Glutamatergic neuron (in vitro differentiated cells): ENCODE measurements around the gene PACSIN3. TPM values are rescaled to one million over a fixed set of nuclear protein-coding genes. Genes with fewer than 3 reads are reported as not detected.

ENCODE experiments used
- DNase-seq: peaks from one replicate; pipeline ENCODE4 v3.0.0; 2022
- H3K27ac Mint-ChIP-seq: one replicate; pipeline ENCODE4 v1.8.0; 2020; ENCODE audit warnings: mild to moderate bottlenecking, mixed read lengths, inconsistent platforms; ENCODE audit not compliant: unreplicated experiment
- H3K27me3 Mint-ChIP-seq: one replicate; pipeline ENCODE4 v1.8.0; 2020; ENCODE audit warnings: mild to moderate bottlenecking, moderate library complexity, mixed read lengths, inconsistent platforms; ENCODE audit not compliant: unreplicated experiment
- H3K36me3 Mint-ChIP-seq: one replicate; pipeline ENCODE4 v1.8.0; 2020; ENCODE audit warnings: mild to moderate bottlenecking, mixed read lengths, inconsistent platforms; ENCODE audit not compliant: unreplicated experiment
- H3K4me1 Mint-ChIP-seq: one replicate; pipeline ENCODE4 v1.8.0; 2020; ENCODE audit warnings: mild to moderate bottlenecking, low read depth, mixed read lengths, inconsistent platforms; ENCODE audit not compliant: unreplicated experiment
- H3K4me3 Mint-ChIP-seq: one replicate; pipeline ENCODE4 v1.8.0; 2020; ENCODE audit warnings: mild to moderate bottlenecking, mixed read lengths, inconsistent platforms; ENCODE audit not compliant: unreplicated experiment
- H3K9me3 Mint-ChIP-seq: one replicate; pipeline ENCODE4 v1.8.0; 2020; ENCODE audit warnings: mild to moderate bottlenecking, moderate library complexity, mixed read lengths, inconsistent platforms; ENCODE audit not compliant: unreplicated experiment
- total RNA-seq: library from RNA; stranded (reverse); fragmentation: NEBNext Ultra II Directional; extraction: Animal tissue kit (Norgen Biotek cat#: 25700); gene quantifications from one replicate; pipeline ENCODE4 v1.2.1, GENCODE V29; 2021; ENCODE audit not compliant: unreplicated experiment
- TF ChIP-seq, protein P1 (sequence below): fragments of 200-600 bp; sonication (generic); IDR thresholded peaks from one replicate; pipeline ENCODE4 v1.5.0; 2021; ENCODE audit not compliant: partially characterized antibody, unreplicated experiment

The PACSIN3 gene
- total RNA-seq, 1 donor from 2014 or later, result 2.2 TPM

DNA sequence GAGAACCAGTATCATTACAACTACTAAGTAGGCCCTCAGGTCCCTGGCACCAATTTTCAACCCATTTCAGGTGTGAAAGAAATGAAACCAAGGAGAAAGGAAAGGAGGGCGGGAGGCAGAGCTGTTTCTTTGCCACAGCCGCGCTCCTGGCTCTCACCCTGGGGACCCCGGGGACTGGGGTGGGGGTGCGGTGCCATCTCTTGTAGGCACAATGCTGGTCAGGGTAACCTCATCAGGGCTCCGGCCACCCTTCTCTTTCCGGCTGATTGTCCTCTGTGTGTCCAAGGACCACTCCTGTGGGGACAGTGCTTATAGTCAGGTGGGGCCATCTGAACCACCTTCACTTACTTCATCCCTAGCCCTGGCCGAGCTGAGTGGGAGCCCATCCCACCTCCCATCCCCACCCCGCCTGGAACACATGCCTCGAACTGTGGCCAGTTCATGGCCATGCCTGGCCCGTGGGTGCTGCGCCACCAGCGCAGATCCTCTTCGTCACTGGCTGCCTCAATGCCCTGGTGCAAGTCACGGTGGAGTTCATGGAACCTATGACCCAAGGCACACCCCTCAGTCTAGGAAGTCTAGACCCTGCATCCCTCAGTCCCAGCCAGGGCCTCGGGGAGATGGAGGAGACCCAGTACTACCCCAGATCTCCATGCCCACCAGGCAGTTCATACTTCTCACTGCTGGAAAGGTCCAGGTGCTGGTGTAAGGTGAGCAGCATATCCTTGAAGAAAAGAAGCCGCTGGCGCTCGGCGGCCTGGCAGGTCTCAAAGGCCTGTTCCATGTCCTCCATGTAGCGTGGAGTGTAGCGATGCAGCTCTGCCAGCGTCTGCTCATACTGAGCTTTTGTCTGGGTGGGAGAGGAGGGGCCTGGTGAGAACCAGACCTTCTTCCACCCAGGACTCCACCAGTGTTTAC is 7.2 kb downstream of the PACSIN3 start:
- TF ChIP-seq, protein P1, sequence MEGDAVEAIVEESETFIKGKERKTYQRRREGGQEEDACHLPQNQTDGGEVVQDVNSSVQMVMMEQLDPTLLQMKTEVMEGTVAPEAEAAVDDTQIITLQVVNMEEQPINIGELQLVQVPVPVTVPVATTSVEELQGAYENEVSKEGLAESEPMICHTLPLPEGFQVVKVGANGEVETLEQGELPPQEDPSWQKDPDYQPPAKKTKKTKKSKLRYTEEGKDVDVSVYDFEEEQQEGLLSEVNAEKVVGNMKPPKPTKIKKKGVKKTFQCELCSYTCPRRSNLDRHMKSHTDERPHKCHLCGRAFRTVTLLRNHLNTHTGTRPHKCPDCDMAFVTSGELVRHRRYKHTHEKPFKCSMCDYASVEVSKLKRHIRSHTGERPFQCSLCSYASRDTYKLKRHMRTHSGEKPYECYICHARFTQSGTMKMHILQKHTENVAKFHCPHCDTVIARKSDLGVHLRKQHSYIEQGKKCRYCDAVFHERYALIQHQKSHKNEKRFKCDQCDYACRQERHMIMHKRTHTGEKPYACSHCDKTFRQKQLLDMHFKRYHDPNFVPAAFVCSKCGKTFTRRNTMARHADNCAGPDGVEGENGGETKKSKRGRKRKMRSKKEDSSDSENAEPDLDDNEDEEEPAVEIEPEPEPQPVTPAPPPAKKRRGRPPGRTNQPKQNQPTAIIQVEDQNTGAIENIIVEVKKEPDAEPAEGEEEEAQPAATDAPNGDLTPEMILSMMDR, result no peak
- Mint-ChIP-seq H3K9me3 (peaks cover 11% of the 10 kb centered on the region), H3K4me3 (no peak overlapping the region), H3K27me3 (peaks cover 5% of the 10 kb centered on the region), H3K4me1 (peaks cover 12% of the 10 kb centered on the region), H3K27ac (peak overlapping the region; percentile 22), H3K36me3 (no peaks in the 10 kb centered on the region)
- no peak for DNase-seq

DNA sequence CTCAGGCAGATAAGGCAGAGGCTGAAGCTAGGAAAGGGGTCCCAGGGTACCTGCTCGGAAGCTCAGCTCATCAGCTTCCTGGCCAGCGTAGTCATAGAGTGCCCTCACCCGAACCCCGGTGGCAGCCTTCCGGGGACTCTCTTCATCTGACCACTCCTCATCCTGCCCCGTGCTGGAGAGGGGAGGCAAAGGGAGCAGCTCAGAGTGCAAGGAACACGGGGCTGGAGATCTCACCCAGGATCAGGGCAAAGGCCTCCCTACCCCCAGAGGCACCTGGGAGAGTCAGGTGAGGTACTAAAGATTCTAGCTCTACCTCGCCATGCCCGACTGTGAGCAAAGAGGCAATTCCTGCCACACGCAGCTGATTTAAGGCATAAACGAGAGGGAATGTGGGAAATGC is 7.9 kb downstream of the PACSIN3 start:
- peaks cover 14% of the 10 kb centered on the region for H3K9me3 Mint-ChIP-seq
- peaks cover 7% of the 10 kb centered on the region for H3K27me3 Mint-ChIP-seq
- H3K27ac Mint-ChIP-seq, result no peak overlapping the region
- TF ChIP-seq, protein P1, result no peak
- DNase-seq, result no peak
- H3K4me1 Mint-ChIP-seq, result peaks cover 13% of the 10 kb centered on the region
- H3K4me3 Mint-ChIP-seq, result no peak overlapping the region
- H3K36me3 Mint-ChIP-seq, result no peaks in the 10 kb centered on the region

DNA sequence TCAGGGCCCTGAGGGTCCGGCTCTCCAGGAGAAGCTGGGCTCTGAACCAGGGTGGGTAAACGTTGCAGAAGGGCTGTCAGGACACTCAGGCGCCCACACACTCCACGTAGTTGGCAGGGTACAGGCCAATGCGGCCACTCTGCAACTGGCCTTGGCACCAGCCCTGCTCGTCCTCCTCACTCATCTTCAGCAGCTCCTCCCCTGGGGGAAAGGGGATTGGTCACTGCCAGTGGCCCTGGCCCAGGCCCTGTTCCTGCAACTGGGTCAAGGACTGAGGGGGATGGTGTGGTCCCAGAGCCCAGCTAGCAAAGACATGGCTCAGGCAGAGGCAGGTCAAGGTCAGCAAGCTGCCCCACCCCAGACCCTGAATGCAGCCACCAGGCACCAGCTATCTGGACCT is 8.4 kb downstream of the PACSIN3 start:
- H3K9me3 Mint-ChIP-seq, result peaks cover 14% of the 10 kb centered on the region
- H3K27me3 Mint-ChIP-seq, result peaks cover 12% of the 10 kb centered on the region
- peak overlapping the region; percentile 98 for H3K27ac Mint-ChIP-seq
- peak overlapping the region; percentile 97 for H3K4me3 Mint-ChIP-seq
- no peaks in the 10 kb centered on the region for H3K36me3 Mint-ChIP-seq
- H3K4me1 Mint-ChIP-seq, result peaks cover 16% of the 10 kb centered on the region
- TF ChIP-seq, protein P1, result no peak
- no peak for DNase-seq

DNA sequence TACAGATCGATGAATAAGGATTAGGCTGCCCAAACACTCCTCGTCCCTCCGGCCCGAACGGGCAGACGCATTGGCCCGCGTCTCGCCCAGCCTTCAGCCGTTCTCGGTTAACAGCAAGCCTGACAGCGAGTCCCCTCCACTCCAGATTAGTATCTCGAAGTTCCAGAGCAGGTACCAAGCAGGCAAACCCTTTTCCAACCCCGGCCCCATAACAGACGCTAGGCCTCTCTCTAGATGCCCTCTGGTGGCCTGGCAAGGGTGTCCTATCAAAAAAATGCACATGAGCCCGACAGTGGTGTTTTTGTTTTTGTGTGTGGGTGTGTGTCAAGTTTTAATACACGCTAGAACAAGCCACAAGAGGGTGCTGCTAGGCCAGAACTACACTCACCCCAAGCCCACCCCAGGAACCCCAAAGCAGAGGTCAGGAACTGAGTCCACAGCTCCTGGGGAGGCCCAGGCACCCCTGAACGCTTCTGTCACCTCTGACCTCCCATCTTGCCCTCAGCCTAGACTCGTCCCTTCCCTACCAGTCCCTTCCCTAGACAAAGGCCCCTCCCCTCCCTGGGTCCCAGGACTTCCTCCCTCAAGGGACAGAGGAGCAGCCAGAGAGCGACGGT is 8.9 kb downstream of the PACSIN3 start:
- Mint-ChIP-seq H3K27me3 (peaks cover 16% of the 10 kb centered on the region), H3K4me3 (peak overlapping the region; percentile 97), H3K36me3 (no peaks in the 10 kb centered on the region), H3K9me3 (peaks cover 14% of the 10 kb centered on the region), H3K4me1 (peaks cover 21% of the 10 kb centered on the region), H3K27ac (peak overlapping the region; percentile 98)
- TF ChIP-seq, protein P1, result peak; percentile 49
- DNase-seq, result no peak
